ENCODE results near the gene ZBTB12. TPM values are rescaled to one million over a fixed set of nuclear protein-coding genes. Genes with fewer than 3 reads are reported as not detected.

Gene ZBTB12
- total and polyA plus RNA-seq, 9 of the 15 experiments (the other 6 are each of a cell fraction or from before 2014, with no cell fraction given), result 0.03 to 12.4 (median 5.8) TPM; not detected in 1

GRCh38 chr6:31900917-31901414 is 920 bp downstream of the ZBTB12 start (continued):
- TF ChIP-seq TEAD1 (CRISPR knock-in tag; IDR thresholded peaks at IDR 0.05), result peak in 1 of 2 experiments; percentile 74; a peak in 1 of 4 replicates
- TF ChIP-seq ATF7 (IDR thresholded peaks at IDR 0.05), result 0 out of 2 replicates have a peak, but pooled peaks have one; percentile 13
- no peak for TF ChIP-seq IFI16 (CRISPR knock-in tag; IDR thresholded peaks at IDR 0.05)
- TF ChIP-seq FOXA3 (CRISPR knock-in tag; conservative IDR thresholded peaks at IDR 0.05 in 1 of 2, IDR thresholded peaks at IDR 0.05 in 1 of 2), result peak in 1 of 2 experiments; percentile 73; a peak in 1 of 4 replicates
- TF ChIP-seq FOXK2 (conservative IDR thresholded peaks at IDR 0.05 in 1 of 2, IDR thresholded peaks at IDR 0.05 in 1 of 2; ENCODE audit: low read depth in 2 of 2), result no peak
- peak; percentile 73; the same call in 1 of the 2 replicates for TF ChIP-seq NR2C2 (CRISPR knock-in tag; IDR thresholded peaks at IDR 0.05)
- TF ChIP-seq NR2C2 (tag; IDR thresholded peaks at IDR 0.05), result no peak
- no peak for TF ChIP-seq OTX1 (CRISPR knock-in tag; IDR thresholded peaks at IDR 0.05)
- no peak for TF ChIP-seq MEIS2 (IDR thresholded peaks at IDR 0.05; ENCODE audit: partially characterized antibody)
- no peak for TF ChIP-seq CSDE1 (IDR thresholded peaks at IDR 0.05)
- peak in 1 of 2 experiments; percentile 11; a peak in 1 of 4 replicates for TF ChIP-seq RAD21 (CRISPR knock-in tag; conservative IDR thresholded peaks at IDR 0.05 in 1 of 2, IDR thresholded peaks at IDR 0.05 in 1 of 2)
- TF ChIP-seq KLF6 (CRISPR knock-in tag; IDR thresholded peaks at IDR 0.05; ENCODE audit: borderline replicate concordance), result no peak
- no peak for TF ChIP-seq ZNF609 (CRISPR knock-in tag; IDR thresholded peaks at IDR 0.05; ENCODE audit: borderline replicate concordance)
- TF ChIP-seq RBM15 (IDR thresholded peaks at IDR 0.05; ENCODE audit: insufficient read depth, low read length), result no peak
- no peak for TF ChIP-seq MEF2D (tag; conservative IDR thresholded peaks at IDR 0.05; ENCODE audit: low read depth)
- no peak for TF ChIP-seq EWSR1 (IDR thresholded peaks at IDR 0.05; ENCODE audit: borderline replicate concordance, low read depth, partially characterized antibody)
- TF ChIP-seq E2F3 (CRISPR knock-in tag; IDR thresholded peaks at IDR 0.05), result 0 out of 2 replicates have a peak, but pooled peaks have one; percentile 28
- no peak for TF ChIP-seq ZFP1 (CRISPR knock-in tag; IDR thresholded peaks at IDR 0.05)
- no peak for TF ChIP-seq ZNF224 (CRISPR knock-in tag; IDR thresholded peaks at IDR 0.05)
- 0 out of 2 replicates have a peak, but pooled peaks have one; percentile 6 for TF ChIP-seq PHB (CRISPR knock-in tag; IDR thresholded peaks at IDR 0.05)
